B cell (primary cell): ENCODE results near the gene KAT8. TPM values are rescaled to one million over a fixed set of nuclear protein-coding genes. Genes with fewer than 3 reads are reported as not detected.
"Not testable (repeated sequence)": the region's sequence is repeated elsewhere in the genome, so short reads cannot be mapped to it uniquely, and the experiment has no call there.

Experiments used
- ATAC-seq: fragments of 200-7000 bp; cut with Tn5 transposase; one replicate; pipeline ENCODE4 v1.10.0; 2021; ENCODE audit warnings: low read depth, mild to moderate bottlenecking, moderate number of reproducible peaks, moderate library complexity
- CTCF ChIA-PET: fragments of 350-600 bp; sonication (Branson Sonifier 250); formaldehyde crosslinking; loops from one replicate; lab custom pipeline; 2021; ENCODE audit warnings: antibody characterized with exemption, inconsistent platforms; lab: Charles Lee
- POLR2A ChIA-PET: fragments of 350-600 bp; sonication (Branson Sonifier 250); formaldehyde crosslinking; loops from one replicate; lab custom pipeline; 2021; ENCODE audit warnings: antibody characterized with exemption; lab: Charles Lee
- DNase-seq: peaks from one replicate; pipeline ENCODE4 v3.0.0; 2013
- H2AFZ ChIP-seq: 2 replicates; pipeline ENCODE4 v1.6.1; 2012; ENCODE audit warnings: mild to moderate bottlenecking, low read depth, low read length; ENCODE audit not compliant: insufficient read depth, poor library complexity, severe bottlenecking
- H3K27ac ChIP-seq, 2 donors: 1 replicate in 1 of 2; 2 replicates in 1 of 2; pipeline ENCODE4 v1.5.1; 2012 to 2013; ENCODE audit warnings: low read length in 2 of 2, mild to moderate bottlenecking in 2 of 2, moderate library complexity in 1 of 2
- H3K27me3 ChIP-seq, 4 experiments: fragments of 200-600 bp in 1 of 4; sonication (generic) in 1 of 4; replicated peaks in 1 of 4; 1 replicate in 2 of 4; 2 replicates in 2 of 4; pipeline versions ENCODE4 v1.6.1 to v1.7.0; 2013 to 2016; ENCODE audit warnings: low read length in 3 of 4, mild to moderate bottlenecking in 2 of 4, mixed read lengths in 1 of 4, moderate library complexity in 1 of 4; ENCODE audit not compliant: insufficient read depth in 4 of 4, control insufficient read depth in 3 of 4; ENCODE audit errors: control extremely low read depth in 1 of 4
- H3K36me3 ChIP-seq, 2 experiments: replicated peaks in 1 of 2; 1 replicate in 1 of 2; 2 replicates in 1 of 2; pipeline versions ENCODE4 v1.6.1 to v1.7.1; 2013; ENCODE audit warnings: low read length in 1 of 2; ENCODE audit not compliant: insufficient read depth in 2 of 2, control insufficient read depth in 1 of 2; ENCODE audit errors: control extremely low read depth in 1 of 2, extremely low read depth in 1 of 2
- H3K4me1 ChIP-seq, 2 donors: fragments of 200-600 bp in 1 of 2; sonication (generic) in 1 of 2; 1 replicate in 1 of 2; 2 replicates in 1 of 2; pipeline versions ENCODE4 v1.5.1 to v1.6.1; 2013 to 2017; ENCODE audit warnings: low read length in 2 of 2; ENCODE audit not compliant: control insufficient read depth in 2 of 2, insufficient read depth in 2 of 2
- H3K4me2 ChIP-seq: replicated peaks from 2 replicates; pipeline ENCODE3; 2012; ENCODE audit warnings: mild to moderate bottlenecking, low read depth, low read length; ENCODE audit not compliant: poor library complexity, severe bottlenecking
- H3K4me3 ChIP-seq, 5 experiments: fragments of 200-600 bp in 1 of 5; sonication (generic) in 1 of 5; 1 replicate in 3 of 5; 2 replicates in 2 of 5; pipeline versions ENCODE4 v1.5.1 to v1.7.0; 2011 to 2016; ENCODE audit warnings: low read length in 4 of 5, mild to moderate bottlenecking in 4 of 5, low read depth in 2 of 5, control low read depth in 1 of 5, moderate library complexity in 1 of 5; ENCODE audit not compliant: insufficient read depth in 1 of 5; ENCODE audit errors: control extremely low read depth in 1 of 5, extremely low read depth in 1 of 5
- H3K79me2 ChIP-seq: fragments of 200-600 bp; sonication (generic); one replicate; pipeline ENCODE4 v1.6.0; 2016; ENCODE audit warnings: low read length; ENCODE audit not compliant: control insufficient read depth, insufficient read depth
- H3K9ac ChIP-seq: fragments of 200-600 bp; sonication (generic); 2 replicates; pipeline ENCODE4 v1.6.1; 2017; ENCODE audit warnings: mild to moderate bottlenecking, low read length, moderate library complexity
- H3K9me3 ChIP-seq, 3 donors: one replicate each; pipeline versions ENCODE4 v1.6.1 to v1.7.1; 2013; ENCODE audit warnings: low read length in 2 of 3; ENCODE audit not compliant: control insufficient read depth in 2 of 3, insufficient read depth in 1 of 3; ENCODE audit errors: control extremely low read depth in 1 of 3
- H4K20me1 ChIP-seq: 2 replicates; pipeline ENCODE4 v1.6.0; 2012; ENCODE audit warnings: mild to moderate bottlenecking, low read length; ENCODE audit not compliant: insufficient read depth, control insufficient read depth, poor library complexity, severe bottlenecking
- H3K27ac Mint-ChIP-seq: one replicate; pipeline ENCODE4 v1.8.0; 2021; ENCODE audit warnings: mixed read lengths
- H3K27me3 Mint-ChIP-seq: one replicate; pipeline ENCODE4 v1.8.0; 2021; ENCODE audit warnings: mixed read lengths
- H3K4me1 Mint-ChIP-seq: one replicate; pipeline ENCODE4 v1.8.0; 2021; ENCODE audit warnings: mixed read lengths
- H3K4me3 Mint-ChIP-seq: one replicate; pipeline ENCODE4 v1.8.0; 2021; ENCODE audit warnings: mixed read lengths
- H3K9me3 Mint-ChIP-seq: one replicate; pipeline ENCODE4 v1.8.0; 2022; ENCODE audit warnings: mixed read lengths; ENCODE audit not compliant: insufficient read depth
- CTCF ChIP-seq: fragments of 200-600 bp; IDR thresholded peaks from one replicate; pipeline ENCODE4 v1.8.0; 2022; ENCODE audit warnings: antibody characterized with exemption, mild to moderate bottlenecking
- EZH2 ChIP-seq: IDR thresholded peaks from 2 replicates; pipeline ENCODE4 v1.6.1; 2012; ENCODE audit warnings: borderline replicate concordance, low read depth, mild to moderate bottlenecking, moderate library complexity, low read length; ENCODE audit not compliant: insufficient read depth, poor library complexity, severe bottlenecking
- WGBS: methylation state at CpG from one replicate; pipeline ENCODE4 v1.1.5; 2013; ENCODE audit warnings: missing lambda C conversion rate; ENCODE audit not compliant: insufficient coverage; 5-methylcytosine and 5-hydroxymethylcytosine counted together
- intact Hi-C: fragments of 100-400 bp; cut with micrococcal nuclease; formaldehyde crosslinking; loops from one replicate; pipeline ENCODE4 v1.10.0; 2022
- polyA plus RNA-seq: library from polyadenylated mRNA; depleted of rRNA; stranded (reverse); fragments of >200 nt; gene quantifications from 2 replicates; pipeline ENCODE4 v1.2.3, GENCODE V29; 2012
- total RNA-seq, 2 donors: library from RNA; stranded (reverse); fragments of 120-200 nt in 1 of 2; gene quantifications; 1 replicate in 1 of 2; 2 replicates in 1 of 2; pipeline versions ENCODE4 v1.2.3 to v1.2.4, GENCODE V29; 2013 to 2022

KAT8 gene
- total and polyA plus RNA-seq, 2 donors (not counting 1 experiment from before 2014, with no cell fraction given), result 100.0 to 102 TPM

GRCh38 chr16:31168848-31169247 lies 51.4 kb downstream of the KAT8 start:
- Histone ChIP-seq H3K4me1 (no peaks in the 10 kb centered on the region), H3K27ac (no peak overlapping the region), H2AFZ (no peak overlapping the region), H3K4me2 (no peak overlapping the region), H3K36me3 (no peaks in the 10 kb centered on the region), H3K79me2 (no peaks in the 10 kb centered on the region), H3K27me3 (no peaks in the 10 kb centered on the region), H3K4me3 (no peak overlapping the region), H3K9ac (no peak overlapping the region), H3K9me3 (no peaks in the 10 kb centered on the region), H4K20me1 (no peaks in the 10 kb centered on the region)
- POLR2A ChIA-PET, result no interaction called here
- intact Hi-C loops, result no loop called here
- H3K27me3 Mint-ChIP-seq, result no peaks in the 10 kb centered on the region
- no peaks in the 10 kb centered on the region for H3K9me3 Mint-ChIP-seq
- H3K4me3 Mint-ChIP-seq, result no peak overlapping the region
- no peak for ATAC-seq
- no peaks in the 10 kb centered on the region for H3K4me1 Mint-ChIP-seq
- DNase-seq, result no peak
- TF ChIP-seq EZH2 (no peak), CTCF (no peak)
- 100% methylated on average over 1 of the region's 2 CpGs for WGBS
- CTCF ChIA-PET, result no interaction called here
- H3K27ac Mint-ChIP-seq, result no peak overlapping the region

GRCh38 chr16:31170048-31170447 lies 52.6 kb downstream of the KAT8 start:
- DNase-seq, H3K79me2 ChIP-seq, H2AFZ ChIP-seq, H4K20me1 ChIP-seq, H3K4me3 ChIP-seq, H3K36me3 ChIP-seq, H3K4me2 ChIP-seq, H3K4me1 Mint-ChIP-seq, H3K27ac Mint-ChIP-seq, H3K27ac ChIP-seq, H3K27me3 ChIP-seq, intact Hi-C loops, H3K9ac ChIP-seq, ATAC-seq, POLR2A ChIA-PET, H3K4me1 ChIP-seq, H3K9me3 ChIP-seq, CTCF ChIA-PET, H3K27me3 Mint-ChIP-seq, H3K4me3 Mint-ChIP-seq, H3K9me3 Mint-ChIP-seq: not testable (repeated sequence)
- WGBS, result no CpG with 5 or more reads among the region's 2 CpGs
